ENCODE results near the gene HBS1L. TPM values are rescaled to one million over a fixed set of nuclear protein-coding genes. Genes with fewer than 3 reads are reported as not detected.

HBS1L gene
- 72.0 and 103 TPM in 2 replicates for polyA plus RNA-seq
- 123 and 172 TPM in 2 replicates for polyA minus RNA-seq

DNA sequence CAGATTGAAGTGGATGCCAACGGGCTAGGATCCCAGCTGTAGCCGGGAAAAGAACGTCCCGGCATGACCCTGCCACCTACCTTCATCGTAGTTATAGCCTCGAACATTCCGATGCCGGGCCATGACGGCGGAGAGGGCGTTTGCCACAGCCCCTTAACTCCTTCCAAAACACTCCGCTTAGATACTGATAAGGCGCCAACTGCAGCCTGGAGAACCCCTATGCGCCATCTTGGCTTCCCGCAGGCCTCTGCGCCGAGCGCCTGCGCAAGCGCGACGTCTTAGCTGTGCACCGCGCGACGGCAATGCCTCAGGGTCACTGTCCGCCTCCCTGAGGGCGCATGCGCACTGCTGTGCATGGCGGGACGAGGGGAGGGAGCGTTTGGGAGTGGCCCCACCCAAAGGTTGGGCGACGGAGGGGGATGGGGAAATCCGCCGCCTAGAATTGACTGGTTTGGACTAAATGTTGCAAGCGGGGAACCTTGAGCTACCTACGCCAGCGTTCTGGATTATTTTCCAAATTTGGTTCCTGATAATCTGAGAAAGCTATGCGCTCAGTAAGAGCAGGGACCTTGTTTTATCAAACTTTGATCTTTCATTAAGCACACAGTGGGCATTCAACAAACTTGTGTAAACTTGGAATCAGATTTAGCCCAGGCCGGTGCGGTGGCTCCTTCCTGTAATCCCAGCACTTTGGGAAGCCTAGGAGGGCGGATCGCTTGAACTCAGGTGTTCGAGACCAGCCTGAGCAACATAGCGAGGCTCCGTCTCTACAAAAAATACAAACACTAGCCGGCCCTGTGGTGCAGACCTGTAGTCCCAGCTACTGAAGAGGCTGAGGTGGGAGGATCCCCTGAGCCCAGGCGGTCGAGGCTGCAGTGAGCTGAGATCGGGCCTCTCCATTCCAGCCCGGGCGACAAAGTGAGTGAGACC lies at the start of gene HBS1L:
Gene HBS1L (minus strand): TSS at position 254 of the 930 bp plus-strand sequence. CDS start 131 bp downstream, at position 123.
- Histone ChIP-seq H2AFZ (ENCODE audit: low read depth, low read length) (peak within 1 kb of the TSS; percentile 86), H3F3A (ENCODE audit: insufficient read depth, low read length, poor library complexity, severe bottlenecking) (no peaks in the 10 kb centered on the region)
- TF ChIP-seq, protein P1, sequence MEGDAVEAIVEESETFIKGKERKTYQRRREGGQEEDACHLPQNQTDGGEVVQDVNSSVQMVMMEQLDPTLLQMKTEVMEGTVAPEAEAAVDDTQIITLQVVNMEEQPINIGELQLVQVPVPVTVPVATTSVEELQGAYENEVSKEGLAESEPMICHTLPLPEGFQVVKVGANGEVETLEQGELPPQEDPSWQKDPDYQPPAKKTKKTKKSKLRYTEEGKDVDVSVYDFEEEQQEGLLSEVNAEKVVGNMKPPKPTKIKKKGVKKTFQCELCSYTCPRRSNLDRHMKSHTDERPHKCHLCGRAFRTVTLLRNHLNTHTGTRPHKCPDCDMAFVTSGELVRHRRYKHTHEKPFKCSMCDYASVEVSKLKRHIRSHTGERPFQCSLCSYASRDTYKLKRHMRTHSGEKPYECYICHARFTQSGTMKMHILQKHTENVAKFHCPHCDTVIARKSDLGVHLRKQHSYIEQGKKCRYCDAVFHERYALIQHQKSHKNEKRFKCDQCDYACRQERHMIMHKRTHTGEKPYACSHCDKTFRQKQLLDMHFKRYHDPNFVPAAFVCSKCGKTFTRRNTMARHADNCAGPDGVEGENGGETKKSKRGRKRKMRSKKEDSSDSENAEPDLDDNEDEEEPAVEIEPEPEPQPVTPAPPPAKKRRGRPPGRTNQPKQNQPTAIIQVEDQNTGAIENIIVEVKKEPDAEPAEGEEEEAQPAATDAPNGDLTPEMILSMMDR (IDR thresholded peaks at IDR 0.05; ENCODE audit: poor library complexity, severe bottlenecking), result no peak
- TF ChIP-seq RAD21 (conservative IDR thresholded peaks at IDR 0.05), result peak; percentile 6
- no peak for TF ChIP-seq EZH2 (IDR thresholded peaks at IDR 0.05; ENCODE audit: borderline replicate concordance, insufficient read depth, low read length, poor library complexity, severe bottlenecking)
- TF ChIP-seq, protein P2, sequence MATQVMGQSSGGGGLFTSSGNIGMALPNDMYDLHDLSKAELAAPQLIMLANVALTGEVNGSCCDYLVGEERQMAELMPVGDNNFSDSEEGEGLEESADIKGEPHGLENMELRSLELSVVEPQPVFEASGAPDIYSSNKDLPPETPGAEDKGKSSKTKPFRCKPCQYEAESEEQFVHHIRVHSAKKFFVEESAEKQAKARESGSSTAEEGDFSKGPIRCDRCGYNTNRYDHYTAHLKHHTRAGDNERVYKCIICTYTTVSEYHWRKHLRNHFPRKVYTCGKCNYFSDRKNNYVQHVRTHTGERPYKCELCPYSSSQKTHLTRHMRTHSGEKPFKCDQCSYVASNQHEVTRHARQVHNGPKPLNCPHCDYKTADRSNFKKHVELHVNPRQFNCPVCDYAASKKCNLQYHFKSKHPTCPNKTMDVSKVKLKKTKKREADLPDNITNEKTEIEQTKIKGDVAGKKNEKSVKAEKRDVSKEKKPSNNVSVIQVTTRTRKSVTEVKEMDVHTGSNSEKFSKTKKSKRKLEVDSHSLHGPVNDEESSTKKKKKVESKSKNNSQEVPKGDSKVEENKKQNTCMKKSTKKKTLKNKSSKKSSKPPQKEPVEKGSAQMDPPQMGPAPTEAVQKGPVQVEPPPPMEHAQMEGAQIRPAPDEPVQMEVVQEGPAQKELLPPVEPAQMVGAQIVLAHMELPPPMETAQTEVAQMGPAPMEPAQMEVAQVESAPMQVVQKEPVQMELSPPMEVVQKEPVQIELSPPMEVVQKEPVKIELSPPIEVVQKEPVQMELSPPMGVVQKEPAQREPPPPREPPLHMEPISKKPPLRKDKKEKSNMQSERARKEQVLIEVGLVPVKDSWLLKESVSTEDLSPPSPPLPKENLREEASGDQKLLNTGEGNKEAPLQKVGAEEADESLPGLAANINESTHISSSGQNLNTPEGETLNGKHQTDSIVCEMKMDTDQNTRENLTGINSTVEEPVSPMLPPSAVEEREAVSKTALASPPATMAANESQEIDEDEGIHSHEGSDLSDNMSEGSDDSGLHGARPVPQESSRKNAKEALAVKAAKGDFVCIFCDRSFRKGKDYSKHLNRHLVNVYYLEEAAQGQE (IDR thresholded peaks at IDR 0.05; ENCODE audit: borderline replicate concordance), result peak; percentile 97
- peak; percentile 99 for TF ChIP-seq POLR2AphosphoS5 (IDR thresholded peaks at IDR 0.05)
- peak; percentile 79 for TF ChIP-seq MXI1 (conservative IDR thresholded peaks at IDR 0.05; ENCODE audit: poor library complexity, severe bottlenecking)
- peak; percentile 93 for TF ChIP-seq TAF1 (IDR thresholded peaks at IDR 0.05; ENCODE audit: low read depth)
- peak; percentile 68 for TF ChIP-seq EP300 (conservative IDR thresholded peaks at IDR 0.05; ENCODE audit: poor library complexity, severe bottlenecking)
- TF ChIP-seq SMC3 (conservative IDR thresholded peaks at IDR 0.05; ENCODE audit: poor library complexity), result peak; percentile 43

DNA sequence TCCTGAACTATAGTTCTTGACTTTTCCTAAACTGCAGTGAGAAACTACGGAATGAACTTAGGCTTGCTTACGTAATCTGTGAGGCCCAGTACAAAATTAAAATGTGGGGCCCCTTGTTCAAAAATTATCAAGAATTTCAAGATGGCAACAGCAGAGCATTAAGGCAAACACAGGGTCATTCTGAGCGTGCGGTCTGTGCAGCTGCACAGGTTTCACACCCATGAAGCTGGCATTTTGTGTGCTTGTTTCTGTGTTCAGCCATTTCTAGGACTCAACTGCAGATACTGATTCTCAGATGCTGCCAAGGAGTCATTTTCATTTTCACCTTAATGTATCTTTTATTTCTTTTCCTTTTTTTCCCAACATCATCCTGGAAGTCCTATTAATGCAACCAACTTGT lies 49.6 kb upstream of the HBS1L start:
- Histone ChIP-seq H4K20me1 (ENCODE audit: insufficient read depth) (no peaks in the 10 kb centered on the region), H3K79me2 (replicated peaks; ENCODE audit: insufficient read depth, low read length) (no peaks in the 10 kb centered on the region), H3K9me2 (ENCODE audit: insufficient read depth, low read length) (no peaks in the 10 kb centered on the region), H3K4me3 (ENCODE audit: low read length) (no peak overlapping the region), H3K4me2 (ENCODE audit: low read length) (no peak overlapping the region), H3K27me3 (ENCODE audit: insufficient read depth, low read depth, low read length) (no peaks in the 10 kb centered on the region), H3F3A (ENCODE audit: insufficient read depth, low read length, poor library complexity, severe bottlenecking) (no peaks in the 10 kb centered on the region), H3K9ac (ENCODE audit: low read length) (no peak overlapping the region), H2AFZ (ENCODE audit: low read depth, low read length) (no peak overlapping the region), H3K36me3 (ENCODE audit: insufficient read depth, low read length) (no peaks in the 10 kb centered on the region), H3K27ac (ENCODE audit: low read length) (no peak overlapping the region), H3K9me3 (ENCODE audit: low read length) (no peaks in the 10 kb centered on the region)
- TF ChIP-seq, protein P1 (IDR thresholded peaks at IDR 0.05; ENCODE audit: poor library complexity, severe bottlenecking), result no peak
- no peak for TF ChIP-seq EZH2 (IDR thresholded peaks at IDR 0.05; ENCODE audit: borderline replicate concordance, insufficient read depth, low read length, poor library complexity, severe bottlenecking)

More for the DNA sequence above, at the start of gene HBS1L:
- peak within 1 kb of the TSS; percentile 84 for H3K4me3 ChIP-seq (ENCODE audit: low read length)
- no peaks in the 10 kb centered on the region for H4K20me1 ChIP-seq (ENCODE audit: insufficient read depth)
- H3K36me3 ChIP-seq (ENCODE audit: insufficient read depth, low read length), result no peaks in the 10 kb centered on the region
- peak within 1 kb of the TSS; percentile 89 for H3K9ac ChIP-seq (ENCODE audit: low read length)
- no peaks in the 10 kb centered on the region for H3K9me3 ChIP-seq (ENCODE audit: low read length)
- H3K9me2 ChIP-seq (ENCODE audit: insufficient read depth, low read length), result no peaks in the 10 kb centered on the region
- no peaks in the 10 kb centered on the region for H3K27me3 ChIP-seq (ENCODE audit: insufficient read depth, low read depth, low read length)
- peak within 1 kb of the TSS; percentile 92 for H3K4me2 ChIP-seq (ENCODE audit: low read length)
- H3K79me2 ChIP-seq (replicated peaks; ENCODE audit: insufficient read depth, low read length), result peaks cover 46% of the 10 kb centered on the region
- peak within 1 kb of the TSS; percentile 82 for H3K27ac ChIP-seq (ENCODE audit: low read length)
